CD4-positive, alpha-beta T cell treated with Interleukin-4 for 1 hour (primary cell): ENCODE results near the gene CDA.

ENCODE experiments used
- DNase-seq, 2 donors: peaks; one replicate each; pipeline ENCODE4 v3.0.0-alpha.2; 2020 to 2022

Gene CDA

DNA sequence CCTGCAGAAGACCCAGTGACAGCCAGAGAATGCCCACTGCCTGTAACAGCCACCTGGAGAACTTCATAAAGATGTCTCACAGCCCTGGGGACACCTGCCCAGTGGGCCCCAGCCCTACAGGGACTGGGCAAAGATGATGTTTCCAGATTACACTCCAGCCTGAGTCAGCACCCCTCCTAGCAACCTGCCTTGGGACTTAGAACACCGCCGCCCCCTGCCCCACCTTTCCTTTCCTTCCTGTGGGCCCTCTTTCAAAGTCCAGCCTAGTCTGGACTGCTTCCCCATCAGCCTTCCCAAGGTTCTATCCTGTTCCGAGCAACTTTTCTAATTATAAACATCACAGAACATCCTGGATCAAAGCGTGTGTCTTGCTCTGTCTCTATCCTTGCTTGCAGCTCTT lies 29.7 kb downstream of the CDA start:
- DNase-seq: no peak

DNA sequence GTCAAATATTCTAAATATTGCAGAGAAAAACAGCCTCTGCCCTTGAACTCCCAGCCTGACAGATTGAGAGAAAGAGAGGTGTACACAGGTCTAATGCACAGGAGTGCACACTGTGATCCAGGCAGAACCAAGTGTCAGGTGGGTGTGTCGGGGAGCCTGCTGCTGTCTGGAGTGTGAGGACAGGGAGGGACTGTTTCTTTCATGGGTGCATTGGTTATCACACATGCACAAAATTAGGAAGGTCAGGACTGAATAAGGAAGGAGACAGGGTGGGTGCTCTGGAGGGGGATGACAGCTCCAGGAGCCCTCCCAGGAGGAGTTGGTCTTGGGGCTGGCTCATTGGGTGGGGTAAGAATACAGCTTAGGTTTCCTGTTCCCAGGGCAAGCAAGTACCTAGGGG lies 31.1 kb downstream of the CDA start:
- no peak for DNase-seq

DNA sequence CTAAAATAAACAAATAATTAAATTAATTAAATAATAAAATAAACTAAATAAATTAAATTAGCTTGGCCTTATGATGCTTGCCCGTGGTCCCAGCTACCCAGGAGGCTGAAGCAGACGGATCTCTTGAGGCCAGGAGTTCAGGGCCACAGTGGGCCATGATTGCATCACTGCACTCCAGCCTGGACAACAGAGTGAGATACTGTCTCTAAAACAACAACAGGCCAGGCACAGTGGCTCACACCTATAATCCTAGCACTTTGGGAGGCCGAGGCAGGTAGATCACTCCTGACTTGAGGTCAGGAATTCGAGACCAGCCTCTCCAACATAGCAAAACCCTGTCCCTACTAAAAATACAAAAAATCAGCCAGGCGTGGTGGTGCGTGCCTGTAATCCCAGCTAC lies 32.1 kb downstream of the CDA start:
- no peak for DNase-seq

DNA sequence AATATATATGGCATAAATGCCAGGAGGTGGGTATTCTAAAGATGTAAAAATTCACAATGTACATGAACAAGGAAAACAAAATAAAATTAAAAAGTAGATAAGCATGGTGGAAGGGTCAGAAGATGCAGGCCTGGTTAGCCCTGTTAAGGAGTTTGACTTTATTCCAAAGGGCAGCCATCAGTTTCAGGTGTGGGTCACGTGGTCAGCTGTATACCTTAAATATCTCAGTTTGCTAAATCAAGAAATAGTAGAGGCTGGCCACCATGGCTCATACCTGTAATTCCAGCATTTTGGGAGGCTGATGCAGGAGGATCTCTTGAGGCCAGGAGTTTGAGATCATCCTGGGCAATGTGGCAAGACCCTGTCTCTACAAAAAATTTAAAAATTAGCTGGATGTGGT lies 35.8 kb downstream of the CDA start:
- DNase-seq: no peak

DNA sequence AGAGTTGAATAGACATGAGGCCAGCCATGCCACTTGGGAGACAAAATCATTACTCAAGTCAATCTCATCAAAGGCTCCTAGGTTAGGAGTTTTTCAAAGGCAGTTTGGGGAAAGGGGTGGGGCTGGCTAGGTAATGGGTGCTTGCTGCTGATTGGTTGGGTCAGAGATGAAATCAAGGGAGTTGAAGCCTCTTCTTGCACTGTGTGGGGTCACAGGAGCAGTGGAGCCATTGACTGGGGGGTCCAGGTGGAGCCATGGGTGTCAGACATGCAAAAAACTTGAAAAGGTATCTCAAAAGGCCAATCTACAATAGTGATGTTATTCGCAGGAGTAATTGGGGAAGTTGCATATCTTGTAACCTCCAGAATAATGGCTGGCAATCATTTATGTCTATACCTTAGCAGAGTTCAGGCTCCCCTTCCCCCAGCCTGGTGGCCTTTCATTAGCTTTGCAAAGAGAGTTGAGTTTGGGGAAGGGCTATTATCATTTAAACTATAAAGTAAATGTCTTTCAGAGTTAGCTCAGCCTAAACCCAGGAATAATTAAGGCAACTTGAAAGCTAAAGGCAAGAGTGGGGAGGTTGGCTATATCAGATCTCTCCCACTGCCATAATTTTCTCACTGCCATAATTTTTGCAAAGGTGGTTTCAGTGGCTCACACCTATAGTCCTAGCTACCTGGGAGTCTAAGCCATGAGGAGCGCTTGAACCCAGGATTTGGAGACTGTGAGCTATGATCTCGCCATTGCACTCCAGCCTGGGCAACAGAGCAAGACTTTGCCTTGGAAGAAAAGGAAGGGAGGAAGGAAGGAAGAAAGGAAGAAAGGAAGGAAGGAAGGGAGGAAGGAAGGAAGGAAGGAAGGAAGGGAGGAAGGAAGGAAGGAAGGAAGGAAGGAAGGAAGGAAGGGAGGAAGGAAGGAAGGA lies 36.5 kb downstream of the CDA start:
- no peak for DNase-seq

DNA sequence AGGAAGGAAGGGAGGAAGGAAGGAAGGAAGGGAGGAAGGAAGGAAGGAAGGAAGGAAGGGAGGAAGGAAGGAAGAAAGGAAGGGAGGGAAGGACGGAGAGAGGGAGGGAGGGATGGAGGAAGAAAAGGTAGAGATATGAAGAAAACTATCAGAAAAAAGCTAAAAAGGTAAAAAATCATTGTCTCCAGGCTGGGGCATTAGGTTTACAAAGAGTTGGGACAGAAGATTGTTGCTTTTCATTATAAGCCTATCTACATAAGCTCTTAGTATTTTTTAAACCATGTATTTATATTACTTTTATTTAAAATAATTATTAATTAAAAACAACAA lies 37.2 kb downstream of the CDA start:
- DNase-seq: no peak

DNA sequence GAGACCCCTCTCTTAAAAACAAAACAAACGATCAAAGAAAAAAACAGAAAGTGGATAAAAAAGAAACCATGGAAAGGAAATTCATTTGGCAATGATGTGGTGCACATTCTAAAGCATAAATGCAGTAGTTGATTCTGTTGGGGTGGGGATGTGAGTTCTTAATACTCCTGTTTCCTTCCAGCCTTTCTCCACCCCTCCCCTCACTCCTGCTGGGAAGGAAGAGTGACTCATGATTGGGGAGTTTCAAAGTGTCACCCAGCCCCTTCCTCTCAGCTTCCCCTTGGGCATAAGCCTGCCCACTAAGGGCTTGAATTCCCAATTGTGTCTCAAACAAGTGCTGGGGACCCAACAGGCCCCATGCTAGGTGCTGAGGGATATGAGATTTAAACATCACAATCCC lies 37.6 kb downstream of the CDA start:
- no peak for DNase-seq

DNA sequence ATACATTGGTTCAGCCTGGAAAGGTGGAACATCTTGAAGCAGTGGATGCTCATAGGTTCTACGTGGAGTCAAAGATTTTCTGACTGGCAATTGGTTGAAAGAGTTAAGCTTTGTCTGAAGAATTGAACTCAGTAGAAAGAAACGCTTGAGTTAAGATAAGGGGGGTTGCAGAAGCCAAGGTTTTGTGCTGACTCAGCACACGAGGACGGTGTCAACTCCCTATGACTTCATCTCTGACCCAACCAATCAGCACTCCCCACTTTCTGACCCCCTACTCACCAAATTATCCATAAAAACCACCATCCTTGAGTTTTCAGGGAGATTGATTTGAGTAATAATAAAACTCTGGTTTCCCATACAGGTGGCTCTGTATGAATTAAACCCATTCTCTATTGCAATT lies 41.8 kb downstream of the CDA start:
- no peak for DNase-seq

DNA sequence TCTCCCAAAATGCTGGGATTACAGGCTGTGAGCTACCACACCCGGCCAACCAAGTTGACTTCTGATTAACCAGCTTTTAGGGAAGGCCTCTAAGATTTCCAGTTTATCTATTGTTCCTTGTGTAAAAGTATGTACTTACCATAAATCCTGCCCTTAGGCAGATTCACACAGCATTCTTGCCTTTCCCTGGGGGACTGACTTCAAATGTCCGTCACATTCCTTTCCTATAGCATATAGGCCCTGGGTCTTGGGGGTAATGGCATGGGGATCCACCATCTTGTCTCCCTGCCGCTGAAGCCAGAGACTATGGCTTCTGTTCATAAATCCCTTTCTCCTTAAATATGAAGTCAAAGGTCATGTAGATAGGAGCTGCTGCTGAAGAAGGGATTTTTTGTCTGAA lies 43.5 kb downstream of the CDA start:
- no peak for DNase-seq

DNA sequence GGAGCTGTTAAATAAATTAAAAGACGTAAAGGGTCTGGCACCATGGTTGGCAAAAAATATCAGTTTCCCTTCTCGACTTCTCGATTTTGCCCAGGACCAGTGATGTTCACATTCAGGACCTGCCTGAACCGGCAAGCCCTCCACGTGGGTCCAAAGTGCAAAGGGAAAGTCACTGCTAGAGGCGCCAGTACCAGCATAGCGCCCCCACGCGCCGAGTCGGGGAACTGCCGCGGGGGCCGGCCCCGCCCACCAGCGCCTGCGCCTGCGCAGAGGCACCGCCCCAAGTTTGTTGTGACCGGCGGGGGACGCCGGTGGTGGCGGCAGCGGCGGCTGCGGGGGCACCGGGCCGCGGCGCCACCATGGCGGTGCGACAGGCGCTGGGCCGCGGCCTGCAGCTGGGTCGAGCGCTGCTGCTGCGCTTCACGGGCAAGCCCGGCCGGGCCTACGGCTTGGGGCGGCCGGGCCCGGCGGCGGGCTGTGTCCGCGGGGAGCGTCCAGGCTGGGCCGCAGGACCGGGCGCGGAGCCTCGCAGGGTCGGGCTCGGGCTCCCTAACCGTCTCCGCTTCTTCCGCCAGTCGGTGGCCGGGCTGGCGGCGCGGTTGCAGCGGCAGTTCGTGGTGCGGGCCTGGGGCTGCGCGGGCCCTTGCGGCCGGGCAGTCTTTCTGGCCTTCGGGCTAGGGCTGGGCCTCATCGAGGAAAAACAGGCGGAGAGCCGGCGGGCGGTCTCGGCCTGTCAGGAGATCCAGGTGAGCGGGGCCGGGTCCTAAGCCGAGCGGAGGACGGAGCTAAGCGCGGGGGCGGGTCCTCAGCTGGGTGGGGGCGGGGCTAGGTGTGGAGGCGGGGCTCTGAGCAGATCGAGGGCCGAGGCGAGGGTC lies 44.5 kb downstream of the CDA start, which contains the start of gene PINK1:
Gene PINK1 (plus strand): TSS at position 269 of the 875 bp plus-strand sequence. CDS start 91 bp downstream, at position 360.
- peak; percentile 87 to 91 for DNase-seq

DNA sequence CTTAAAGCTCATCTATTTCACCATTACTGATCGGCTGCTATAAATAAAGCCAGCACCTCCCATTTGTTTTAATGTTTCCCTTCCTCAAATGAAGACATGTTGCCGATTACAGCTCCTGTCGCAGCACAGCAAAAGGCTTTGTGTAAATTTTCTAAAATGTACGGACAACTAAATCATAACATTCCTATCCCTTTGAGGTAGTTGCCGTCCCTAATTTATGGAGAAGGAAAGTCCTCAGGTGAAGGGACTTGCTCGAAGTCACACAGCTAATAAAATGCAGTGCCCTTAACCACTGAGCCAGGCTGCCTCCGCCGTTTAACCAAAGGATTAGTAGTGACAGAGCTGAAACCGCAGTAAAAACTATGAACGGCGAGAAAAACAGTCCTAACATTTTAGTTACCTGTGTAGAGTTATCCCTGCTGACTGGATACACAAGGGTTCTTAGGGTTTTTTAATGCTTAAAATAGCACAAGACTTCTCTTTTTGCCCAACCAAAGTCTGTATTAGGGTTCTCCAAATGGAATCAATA lies 45.2 kb downstream of the CDA start:
- DNase-seq: no peak

DNA sequence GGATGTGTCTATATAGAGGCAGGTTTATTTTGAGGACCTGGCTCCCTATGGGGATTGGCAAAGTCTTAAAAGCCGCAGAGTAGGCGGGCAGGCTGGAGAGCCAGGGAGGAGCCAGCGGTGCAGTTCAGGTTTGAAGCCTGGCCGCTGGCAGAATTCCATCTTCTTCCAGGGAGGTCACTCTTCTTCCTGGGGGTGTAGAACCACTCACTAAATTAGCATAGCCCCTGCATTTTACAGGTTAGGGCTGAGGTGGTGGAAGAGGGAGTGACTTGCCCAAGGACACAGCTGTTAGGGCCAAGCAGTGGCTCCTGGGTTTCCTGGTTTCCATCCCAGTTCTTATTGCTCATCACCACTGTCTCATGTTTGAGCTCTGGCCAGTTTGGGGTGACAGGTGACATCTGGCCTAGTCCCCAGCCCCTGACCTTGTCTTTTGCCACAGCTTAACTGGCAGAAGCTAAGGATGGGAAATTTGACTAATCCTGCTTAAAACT lies 45.7 kb downstream of the CDA start:
- peak; percentile 15 to 42 for DNase-seq

DNA sequence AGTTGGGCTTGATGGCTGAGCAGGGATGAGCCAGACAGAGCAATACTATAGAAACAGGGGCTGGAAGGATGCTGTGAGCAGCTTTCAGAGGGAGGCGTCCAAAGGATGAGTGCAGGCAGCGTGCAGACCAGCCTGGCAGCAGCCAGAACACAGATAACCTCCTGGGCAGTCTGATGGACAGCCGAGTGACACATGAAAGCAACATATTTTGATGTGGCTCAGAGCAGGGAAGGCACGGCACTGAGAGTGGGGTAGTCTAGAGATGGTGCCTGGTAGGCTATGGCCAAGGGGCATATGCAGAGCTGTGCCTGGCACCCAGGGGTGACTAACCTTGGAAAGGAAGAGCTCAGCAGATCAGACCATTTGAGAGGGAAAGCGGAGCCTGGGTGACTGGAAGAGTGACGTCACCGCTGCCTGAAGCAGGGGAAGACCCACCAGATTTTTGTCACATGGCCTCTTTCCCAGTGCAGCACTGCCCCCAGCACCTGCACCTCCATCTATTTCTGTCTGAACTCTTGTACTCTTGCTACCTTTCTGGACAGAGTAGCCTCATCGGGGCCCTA lies 48.0 kb downstream of the CDA start:
- DNase-seq: no peak

DNA sequence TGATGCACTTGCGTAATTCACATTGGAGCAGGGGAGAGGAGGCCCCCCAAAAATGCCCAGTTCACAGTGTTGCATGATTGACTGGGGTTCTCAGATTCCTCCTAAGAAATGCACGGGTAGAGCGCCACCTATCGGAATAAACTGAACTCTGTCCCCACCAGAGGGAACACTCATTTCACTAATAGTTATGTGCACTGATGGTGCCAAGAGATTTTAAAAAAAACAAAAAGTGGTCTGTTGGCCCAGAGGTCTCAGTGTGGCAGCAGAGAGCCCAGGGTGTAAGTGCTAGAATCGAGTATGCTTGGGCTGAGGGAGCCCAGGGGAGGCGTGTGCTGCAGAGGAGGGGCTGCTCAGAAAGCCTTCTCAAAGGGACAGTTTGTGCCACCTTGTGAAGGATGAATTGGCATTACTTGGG lies 51.3 kb downstream of the CDA start:
- peak; percentile 58 to 67 for DNase-seq

DNA sequence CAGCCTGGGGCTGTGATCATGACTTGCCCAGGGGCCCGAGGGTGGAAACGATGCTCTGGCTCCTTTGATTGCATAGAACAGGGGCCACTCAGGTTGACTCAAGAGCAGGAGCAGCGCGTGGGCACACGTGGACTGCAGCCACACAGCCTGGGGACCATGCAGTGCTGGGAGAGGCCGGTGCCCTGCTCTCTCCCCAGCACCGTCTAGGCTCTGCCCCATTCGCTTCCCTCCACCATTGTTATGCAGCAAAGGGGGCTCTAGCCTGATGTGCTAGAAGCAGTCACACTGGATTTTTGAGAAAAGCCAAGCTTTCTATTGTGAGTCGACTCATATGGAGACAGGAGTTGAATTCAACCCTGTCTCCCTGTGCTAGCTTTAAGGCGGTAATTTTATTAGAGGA lies 53.1 kb downstream of the CDA start:
- no peak for DNase-seq

DNA sequence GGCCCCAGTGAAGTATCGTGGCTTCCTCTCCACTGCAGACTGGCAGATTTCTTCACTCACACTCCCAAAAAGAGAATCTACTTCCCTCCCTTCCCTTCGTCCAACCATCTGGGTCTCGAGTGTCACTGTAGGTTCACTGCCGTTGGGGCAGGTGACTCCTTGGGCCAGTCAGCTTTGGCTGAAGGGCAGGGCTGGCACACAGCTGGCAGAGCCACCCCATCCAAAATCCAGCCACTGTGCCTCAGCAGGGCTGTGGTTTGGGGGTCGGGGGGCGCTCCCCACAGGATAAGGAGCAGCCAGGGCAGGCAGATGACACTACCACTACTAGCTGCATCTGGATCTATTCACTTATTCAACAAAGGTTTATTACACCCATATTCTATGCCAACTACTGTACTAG lies 54.2 kb downstream of the CDA start:
- DNase-seq: no peak

DNA sequence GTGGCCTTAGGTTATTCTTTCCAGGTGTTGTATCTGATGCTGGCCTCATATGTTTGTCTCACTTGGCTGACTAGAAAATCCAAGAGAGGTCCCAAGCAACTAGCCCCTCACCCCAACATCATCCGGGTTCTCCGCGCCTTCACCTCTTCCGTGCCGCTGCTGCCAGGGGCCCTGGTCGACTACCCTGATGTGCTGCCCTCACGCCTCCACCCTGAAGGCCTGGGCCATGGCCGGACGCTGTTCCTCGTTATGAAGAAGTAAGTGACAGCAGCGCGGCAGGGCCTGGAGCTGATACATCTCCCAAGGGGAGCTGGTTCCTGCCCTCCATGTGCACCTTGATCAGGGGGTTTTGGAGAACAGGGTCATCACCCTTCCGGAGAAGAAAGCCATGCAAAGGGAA lies 55.5 kb downstream of the CDA start:
- DNase-seq: no peak

DNA sequence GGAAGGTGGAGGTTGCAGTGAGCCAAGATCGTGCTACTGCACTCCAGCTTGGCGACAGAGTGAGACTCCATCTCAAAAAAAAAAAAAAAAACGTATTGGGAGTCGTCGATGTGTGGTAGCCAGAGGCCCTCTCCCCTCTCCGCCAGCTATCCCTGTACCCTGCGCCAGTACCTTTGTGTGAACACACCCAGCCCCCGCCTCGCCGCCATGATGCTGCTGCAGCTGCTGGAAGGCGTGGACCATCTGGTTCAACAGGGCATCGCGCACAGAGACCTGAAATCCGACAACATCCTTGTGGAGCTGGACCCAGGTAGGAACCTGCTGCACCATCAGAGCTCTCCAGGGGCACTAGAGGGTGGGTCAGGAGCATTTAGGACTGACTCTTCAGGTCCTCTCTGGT lies 56.5 kb downstream of the CDA start:
- DNase-seq: no peak

DNA sequence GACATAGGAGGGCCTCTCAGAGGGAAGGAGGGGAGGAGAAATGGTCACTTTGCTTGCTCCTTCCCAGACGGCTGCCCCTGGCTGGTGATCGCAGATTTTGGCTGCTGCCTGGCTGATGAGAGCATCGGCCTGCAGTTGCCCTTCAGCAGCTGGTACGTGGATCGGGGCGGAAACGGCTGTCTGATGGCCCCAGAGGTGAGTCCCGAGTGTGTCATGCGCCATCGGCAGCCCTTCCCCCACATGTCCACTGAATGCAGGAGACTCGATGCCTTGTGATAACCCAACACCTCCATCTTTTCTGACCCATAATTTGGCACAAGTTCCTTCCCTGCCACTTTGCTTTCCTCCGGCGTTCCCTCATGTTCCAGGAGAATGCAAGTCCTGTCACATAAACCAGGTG lies 59.5 kb downstream of the CDA start:
- no peak for DNase-seq

DNA sequence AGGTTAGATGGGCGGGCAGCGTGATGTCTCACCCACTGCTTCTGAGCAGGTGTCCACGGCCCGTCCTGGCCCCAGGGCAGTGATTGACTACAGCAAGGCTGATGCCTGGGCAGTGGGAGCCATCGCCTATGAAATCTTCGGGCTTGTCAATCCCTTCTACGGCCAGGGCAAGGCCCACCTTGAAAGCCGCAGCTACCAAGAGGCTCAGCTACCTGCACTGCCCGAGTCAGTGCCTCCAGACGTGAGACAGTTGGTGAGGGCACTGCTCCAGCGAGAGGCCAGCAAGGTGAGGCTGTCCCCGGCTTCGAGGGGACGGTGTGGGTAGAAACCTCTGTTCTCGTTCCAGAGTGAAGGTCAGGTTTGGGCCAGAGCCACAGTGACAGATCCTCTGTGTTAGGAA lies 60.0 kb downstream of the CDA start:
- no peak for DNase-seq

DNA sequence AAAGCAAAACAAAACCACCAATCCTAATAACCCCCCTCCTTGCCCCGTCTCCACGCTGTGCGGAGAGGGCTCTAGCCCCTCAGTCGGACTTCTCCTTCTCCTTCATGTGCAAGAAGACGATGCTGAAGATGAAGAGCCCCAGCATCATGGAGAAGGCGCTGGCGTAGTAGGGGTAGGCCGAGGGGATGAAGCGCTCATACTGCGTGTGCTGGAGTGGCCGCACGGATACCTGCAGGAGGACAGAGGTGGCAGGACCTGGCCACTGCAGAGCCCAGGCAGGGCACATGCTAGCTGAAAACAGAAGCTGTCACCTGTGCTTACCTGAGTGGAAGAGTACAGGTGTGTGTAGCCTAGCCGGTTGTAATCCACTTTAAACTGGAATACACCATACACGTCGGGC lies 63.4 kb downstream of the CDA start:
- no peak for DNase-seq

DNA sequence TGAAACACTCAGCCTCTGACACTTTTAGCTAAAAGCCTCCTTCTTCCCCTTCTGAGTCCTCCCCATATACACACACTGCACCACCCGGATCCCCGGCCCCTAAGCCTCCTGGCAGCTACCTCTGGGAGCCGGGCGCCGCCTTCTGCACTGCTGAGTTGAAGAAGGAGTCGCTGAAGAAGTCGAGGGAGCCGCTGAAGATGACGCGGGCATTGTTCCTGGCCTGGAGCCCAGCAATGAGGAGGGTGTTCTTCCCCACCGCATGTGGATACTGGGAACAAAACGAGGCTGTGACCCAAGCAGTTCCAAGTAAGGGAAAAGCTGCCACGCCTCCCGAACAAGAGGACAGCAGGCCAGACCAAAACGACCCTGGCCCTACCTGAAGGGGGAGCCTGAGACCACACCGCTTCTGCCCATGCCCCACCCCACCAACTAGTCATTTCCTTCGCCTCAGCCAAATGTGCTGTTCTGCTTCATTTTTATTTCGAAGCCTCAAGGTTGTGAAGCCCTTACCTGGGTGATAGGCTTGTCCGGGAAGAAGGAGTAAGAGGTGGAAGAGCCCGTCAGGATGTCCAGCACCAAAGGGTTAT lies 65.3 kb downstream of the CDA start:
- DNase-seq: no peak

DNA sequence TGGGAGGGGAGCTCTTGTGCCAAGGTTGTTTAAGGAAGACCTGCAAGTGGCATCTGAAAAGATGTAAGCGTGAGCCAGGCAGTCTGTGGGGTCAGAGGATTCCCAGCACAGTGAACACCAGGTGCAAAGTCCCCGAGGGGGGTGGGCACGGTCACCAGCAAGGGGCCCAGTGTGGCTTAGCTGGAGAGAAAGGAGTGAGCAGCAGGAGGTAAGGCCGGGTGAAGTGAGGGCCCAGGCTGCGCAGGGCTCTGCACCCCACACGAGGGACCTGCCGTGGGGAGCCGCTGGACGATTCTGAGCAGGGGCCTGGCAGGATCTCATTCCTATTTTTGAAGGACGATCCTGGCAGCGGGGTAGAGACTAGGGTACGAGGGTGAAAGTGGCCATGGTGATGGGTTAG lies 68.1 kb downstream of the CDA start:
- no peak for DNase-seq
